Upper lobe of right lung (tissue), 1 donor: Measurements from ENCODE around the gene FRMD4A. TPM values are rescaled to one million over a fixed set of nuclear protein-coding genes. Genes with fewer than 3 reads are reported as not detected.
"Not testable (repeated sequence)": the region's sequence is repeated elsewhere in the genome, so short reads cannot be mapped to it uniquely, and the experiment has no call there.

ENCODE experiments used
- ATAC-seq: fragments of 200-7000 bp; cut with Tn5 transposase; one replicate; pipeline ENCODE4 v1.9.1; 2020; ENCODE audit warnings: mild to moderate bottlenecking, moderate library complexity
- DNase-seq: peaks from one replicate; pipeline ENCODE4 v3.0.0-alpha.2; 2020
- H3K27ac ChIP-seq: fragments of 200-600 bp; one replicate; pipeline ENCODE4 v1.8.0; 2022
- H3K27me3 ChIP-seq: fragments of 200-600 bp; one replicate; pipeline ENCODE4 v1.8.0; 2022; ENCODE audit warnings: mild to moderate bottlenecking
- H3K36me3 ChIP-seq: fragments of 200-600 bp; one replicate; pipeline ENCODE4 v1.8.0; 2022
- H3K4me1 ChIP-seq: fragments of 200-600 bp; one replicate; pipeline ENCODE4 v1.8.0; 2022
- H3K4me3 ChIP-seq: fragments of 200-600 bp; one replicate; pipeline ENCODE4 v1.8.0; 2022; ENCODE audit warnings: mild to moderate bottlenecking
- H3K9me3 ChIP-seq: fragments of 200-600 bp; one replicate; pipeline ENCODE4 v1.8.0; 2022
- intact Hi-C: fragments of 100-400 bp; cut with DNase I; formaldehyde crosslinking; loops from one replicate; pipeline ENCODE4 v1.11.0; 2022
- total RNA-seq: library from RNA; stranded (reverse); fragmentation: NEBNext Ultra II Directional; extraction: Animal tissue kit (Norgen Biotek cat#: 25700); gene quantifications from one replicate; pipeline ENCODE4 v1.2.1, GENCODE V29; 2021
- TF ChIP-seq, protein P1 (sequence below): fragments of 200-600 bp; IDR thresholded peaks from one replicate; pipeline ENCODE4 v1.8.0; 2022; ENCODE audit warnings: antibody characterized with exemption
- donor health status: DM: no; HTN: yes; CAD: no; lungs with severe emphysema.

Gene FRMD4A
- total RNA-seq, 1 donor from 2014 or later, result 38.3 TPM

DNA sequence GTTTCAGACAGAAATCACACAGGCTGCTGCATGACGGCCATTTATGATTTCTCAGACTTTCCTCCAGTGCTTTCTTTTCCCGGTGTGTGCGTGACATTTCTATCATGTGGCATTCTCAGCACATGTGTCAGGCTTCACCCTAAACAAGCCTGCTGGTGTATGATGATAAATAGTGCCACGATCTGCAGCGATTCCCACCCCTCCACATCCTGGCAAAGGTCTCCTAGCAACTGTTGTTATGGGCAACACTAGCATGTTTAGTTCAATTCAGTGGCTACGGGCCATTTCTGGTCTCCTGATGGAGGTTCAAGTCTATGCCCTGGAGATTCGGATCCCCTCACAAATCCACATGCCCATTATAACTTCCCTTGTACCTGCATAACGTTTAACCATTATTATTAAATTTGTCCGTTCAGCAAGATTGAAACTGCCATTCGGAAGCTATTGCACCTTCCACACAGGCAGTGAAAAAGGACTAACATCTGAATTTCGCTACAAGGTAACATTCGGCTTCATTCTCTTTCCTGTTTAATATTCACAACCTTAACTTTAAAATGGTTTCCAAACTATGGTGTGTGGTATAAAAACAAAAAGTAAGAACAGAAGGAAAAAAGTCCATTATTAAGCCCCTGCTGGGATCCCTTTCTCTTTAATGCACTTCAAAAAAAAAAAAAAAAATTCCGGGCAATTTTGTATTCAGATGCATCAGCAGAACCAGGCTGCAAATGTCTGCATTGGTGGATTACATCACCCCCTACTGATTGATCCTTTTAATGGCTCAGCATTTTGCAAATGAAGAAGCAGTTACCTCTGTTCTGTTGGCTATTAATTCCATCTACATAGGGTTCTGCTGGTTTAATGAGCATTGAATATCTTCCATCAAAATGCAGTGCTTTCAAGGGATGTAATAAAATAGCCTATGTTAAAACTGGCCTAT lies 90.2 kb downstream of the FRMD4A start:
- no peaks in the 10 kb centered on the region for H3K4me1 ChIP-seq
- no peaks in the 10 kb centered on the region for H3K9me3 ChIP-seq
- no peaks in the 10 kb centered on the region for H3K36me3 ChIP-seq
- no peak overlapping the region for H3K4me3 ChIP-seq
- no peak for DNase-seq
- no peak for ATAC-seq
- TF ChIP-seq, protein P1, sequence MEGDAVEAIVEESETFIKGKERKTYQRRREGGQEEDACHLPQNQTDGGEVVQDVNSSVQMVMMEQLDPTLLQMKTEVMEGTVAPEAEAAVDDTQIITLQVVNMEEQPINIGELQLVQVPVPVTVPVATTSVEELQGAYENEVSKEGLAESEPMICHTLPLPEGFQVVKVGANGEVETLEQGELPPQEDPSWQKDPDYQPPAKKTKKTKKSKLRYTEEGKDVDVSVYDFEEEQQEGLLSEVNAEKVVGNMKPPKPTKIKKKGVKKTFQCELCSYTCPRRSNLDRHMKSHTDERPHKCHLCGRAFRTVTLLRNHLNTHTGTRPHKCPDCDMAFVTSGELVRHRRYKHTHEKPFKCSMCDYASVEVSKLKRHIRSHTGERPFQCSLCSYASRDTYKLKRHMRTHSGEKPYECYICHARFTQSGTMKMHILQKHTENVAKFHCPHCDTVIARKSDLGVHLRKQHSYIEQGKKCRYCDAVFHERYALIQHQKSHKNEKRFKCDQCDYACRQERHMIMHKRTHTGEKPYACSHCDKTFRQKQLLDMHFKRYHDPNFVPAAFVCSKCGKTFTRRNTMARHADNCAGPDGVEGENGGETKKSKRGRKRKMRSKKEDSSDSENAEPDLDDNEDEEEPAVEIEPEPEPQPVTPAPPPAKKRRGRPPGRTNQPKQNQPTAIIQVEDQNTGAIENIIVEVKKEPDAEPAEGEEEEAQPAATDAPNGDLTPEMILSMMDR, result peak; percentile 14
- intact Hi-C loops, result no loop called here
- no peak overlapping the region for H3K27ac ChIP-seq
- H3K27me3 ChIP-seq, result peaks cover 18% of the 10 kb centered on the region

DNA sequence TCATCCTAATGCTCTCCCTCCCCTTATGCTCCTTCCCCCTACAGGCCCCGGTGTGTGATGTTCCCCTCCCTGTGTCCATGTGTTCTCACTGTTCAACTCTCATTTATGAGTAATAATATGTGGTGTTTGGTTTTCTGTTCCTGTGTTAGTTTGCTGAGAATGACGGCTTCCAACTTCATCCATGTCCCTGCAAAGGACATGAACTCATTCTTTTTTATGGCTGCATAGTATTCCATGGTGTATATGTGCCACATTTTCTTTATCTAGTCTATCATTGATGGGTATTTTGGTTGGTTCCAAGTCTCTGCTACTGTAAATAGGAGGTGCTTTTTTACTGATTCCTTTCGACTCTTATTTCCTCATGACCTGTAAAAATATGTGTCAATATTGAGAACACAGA lies 92.1 kb downstream of the FRMD4A start:
- DNase-seq, H3K36me3 ChIP-seq, H3K9me3 ChIP-seq, intact Hi-C loops, H3K27ac ChIP-seq, H3K4me1 ChIP-seq, ATAC-seq, H3K4me3 ChIP-seq: not testable (repeated sequence)
- peaks cover 18% of the 10 kb centered on the region for H3K27me3 ChIP-seq

DNA sequence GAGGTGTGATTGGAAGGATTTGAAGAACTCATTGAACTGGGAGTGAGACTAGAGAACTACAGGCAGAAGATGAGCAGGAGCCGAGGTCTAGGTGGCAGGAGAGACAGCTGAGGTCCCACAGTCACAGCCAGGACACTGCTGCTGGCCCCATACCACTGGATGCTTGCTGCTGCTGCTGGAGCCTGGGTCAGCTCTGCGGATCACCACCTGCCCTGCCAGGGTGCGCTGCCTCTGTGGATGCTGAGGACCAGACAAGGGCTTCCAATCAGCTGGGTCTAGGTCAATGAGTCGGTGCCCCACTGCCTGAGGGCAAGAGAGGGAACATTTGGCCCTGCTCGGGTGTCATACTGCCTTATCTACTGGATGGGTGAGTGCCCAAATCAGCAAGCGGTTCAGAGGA lies 94.4 kb downstream of the FRMD4A start:
- DNase-seq (no peak), ATAC-seq (no peak)
- TF ChIP-seq, protein P1, result no peak
- no peaks in the 10 kb centered on the region for H3K36me3 ChIP-seq
- H3K4me3 ChIP-seq, result no peak overlapping the region
- H3K27ac ChIP-seq, result no peak overlapping the region
- H3K9me3 ChIP-seq, result no peaks in the 10 kb centered on the region
- intact Hi-C loops, result no loop called here
- H3K27me3 ChIP-seq, result peaks cover 13% of the 10 kb centered on the region
- no peaks in the 10 kb centered on the region for H3K4me1 ChIP-seq

DNA sequence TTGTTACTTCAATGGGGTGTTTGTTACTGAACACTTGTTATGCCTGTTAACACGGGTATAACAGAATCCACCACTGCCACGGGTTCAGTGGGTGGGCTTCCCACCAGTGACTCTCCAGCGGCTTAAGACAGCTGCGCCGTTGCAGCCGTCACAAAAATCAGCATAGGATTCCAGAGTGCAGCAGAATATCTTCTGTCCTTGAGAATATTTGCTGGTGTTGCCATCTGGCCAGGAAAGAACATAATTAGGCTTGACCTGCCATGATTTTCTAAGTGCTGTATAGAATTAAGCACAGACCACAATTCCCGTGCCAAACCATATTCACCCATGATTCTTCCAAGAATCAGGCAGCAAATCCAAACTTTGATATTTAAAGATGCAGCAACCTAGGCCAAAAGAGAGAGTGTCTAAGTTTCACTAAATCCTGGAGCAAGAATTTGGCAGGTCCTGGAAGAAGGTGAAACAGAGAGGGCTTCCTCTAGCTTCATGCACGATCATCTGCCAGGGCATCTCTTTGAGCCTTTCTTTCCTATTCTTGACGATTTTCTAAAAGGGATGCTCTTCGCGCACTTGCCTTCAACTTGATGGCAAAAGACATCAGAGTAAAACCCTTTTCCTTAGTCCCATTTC lies 95.0 kb downstream of the FRMD4A start:
- Histone ChIP-seq H3K36me3 (no peaks in the 10 kb centered on the region), H3K27ac (no peak overlapping the region), H3K9me3 (no peaks in the 10 kb centered on the region), H3K4me1 (no peaks in the 10 kb centered on the region), H3K27me3 (peaks cover 9% of the 10 kb centered on the region), H3K4me3 (no peak overlapping the region)
- intact Hi-C loops, result no loop called here
- ATAC-seq (no peak), DNase-seq (no peak)
- TF ChIP-seq, protein P1, result no peak

DNA sequence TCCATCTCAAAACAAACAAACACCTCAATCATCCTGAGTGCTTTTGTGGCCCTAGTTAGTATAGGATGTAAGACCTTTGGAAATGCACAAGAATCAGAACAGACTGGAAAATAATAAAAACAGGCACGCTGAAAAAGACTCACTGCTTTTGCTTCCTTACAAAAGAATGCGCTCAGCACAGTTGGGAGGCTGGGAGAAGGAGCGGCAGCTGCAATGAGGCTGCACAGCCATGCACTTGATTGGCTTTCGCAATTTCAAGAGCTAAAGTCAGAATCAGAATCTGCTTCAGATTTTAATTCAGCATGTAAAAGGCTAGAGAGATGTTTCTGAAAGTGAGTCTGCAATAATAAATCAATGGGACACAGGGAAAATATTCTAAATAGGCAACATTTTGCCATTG lies 97.2 kb downstream of the FRMD4A start:
- H3K36me3 ChIP-seq, result no peaks in the 10 kb centered on the region
- DNase-seq, result no peak
- peaks cover 9% of the 10 kb centered on the region for H3K27me3 ChIP-seq
- H3K27ac ChIP-seq, result no peak overlapping the region
- TF ChIP-seq, protein P1, result no peak
- intact Hi-C loops, result no loop called here
- no peaks in the 10 kb centered on the region for H3K9me3 ChIP-seq
- H3K4me3 ChIP-seq, result no peak overlapping the region
- no peaks in the 10 kb centered on the region for H3K4me1 ChIP-seq
- no peak for ATAC-seq

DNA sequence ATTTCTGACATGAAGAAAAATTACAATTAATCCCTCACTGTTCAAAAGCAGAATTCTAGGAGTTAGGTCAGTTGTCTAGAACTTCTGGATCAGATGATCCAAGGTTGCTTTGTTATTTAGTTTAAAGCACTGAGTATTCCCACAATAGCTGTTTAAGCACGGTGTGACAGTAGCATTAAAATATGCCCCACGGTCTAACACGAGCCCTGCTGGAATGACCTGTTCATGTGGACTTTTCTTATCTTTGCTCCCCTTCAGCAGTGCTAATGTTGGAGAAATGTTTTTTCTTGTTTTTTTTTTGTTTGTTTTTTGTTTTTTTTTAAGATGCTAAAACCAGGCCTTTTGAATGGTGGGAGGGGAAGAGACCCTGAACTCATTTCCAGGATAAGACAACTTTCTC lies 101.9 kb downstream of the FRMD4A start:
- intact Hi-C loops, H3K27me3 ChIP-seq, H3K27ac ChIP-seq, H3K36me3 ChIP-seq, H3K4me1 ChIP-seq, H3K4me3 ChIP-seq, DNase-seq, ATAC-seq, H3K9me3 ChIP-seq: not testable (repeated sequence)
